HepG2 (cell line): ENCODE data around the gene KDM7A.

Source experiments
- CREM ChIP-seq, 2 experiments: sonication (generic) in 1 of 2; formaldehyde crosslinking in 1 of 2; IDR thresholded peaks; 2 replicates each; pipeline versions ENCODE4 v1.4.0 to v1.6.1; 2016 to 2020; ENCODE audit warnings: antibody characterized with exemption in 1 of 2, mild to moderate bottlenecking in 1 of 2, missing genetic modification reagents in 1 of 2
- GABPA ChIP-seq, 2 experiments: IDR thresholded peaks; 2 replicates each; pipeline ENCODE4 v1.6.1; 2011 to 2016; ENCODE audit warnings: low read depth in 2 of 2, low read length in 1 of 2, missing biosample characterization in 1 of 2, missing genetic modification characterization in 1 of 2
- POLR2A ChIP-seq, 2 experiments: IDR thresholded peaks; 2 replicates each; pipeline ENCODE4 v1.6.1; 2011; ENCODE audit warnings: low read depth in 2 of 2, low read length in 2 of 2, mild to moderate bottlenecking in 1 of 2, moderate library complexity in 1 of 2; ENCODE audit not compliant: insufficient read depth in 1 of 2
- PRDM10 ChIP-seq: sonication (generic); formaldehyde crosslinking; IDR thresholded peaks from 2 replicates; pipeline ENCODE4 v1.4.0; 2020; ENCODE audit warnings: low read depth, missing genetic modification reagents
- RXRB ChIP-seq: IDR thresholded peaks from 2 replicates; pipeline ENCODE4 v1.6.1; 2016; ENCODE audit warnings: borderline replicate concordance, missing genetic modification reagents, missing compliant biosample characterization
- SRF ChIP-seq: IDR thresholded peaks from 2 replicates; pipeline ENCODE4 v1.6.1; 2011; ENCODE audit warnings: mild to moderate bottlenecking, low read depth, low read length, moderate library complexity
- TAF1 ChIP-seq: sonication (generic); formaldehyde crosslinking; IDR thresholded peaks from 2 replicates; pipeline ENCODE4 v1.4.0; 2020; ENCODE audit warnings: missing genetic modification reagents
- TBP ChIP-seq: sonication (generic); formaldehyde crosslinking; IDR thresholded peaks from 2 replicates; pipeline ENCODE4 v1.5.0; 2020; ENCODE audit warnings: missing genetic modification reagents
- ZNF343 ChIP-seq: sonication (generic); formaldehyde crosslinking; IDR thresholded peaks from 2 replicates; pipeline ENCODE4 v1.4.0; 2020; ENCODE audit warnings: mild to moderate bottlenecking, missing genetic modification reagents
- TF ChIP-seq, protein P1 (sequence below): sonication (generic); formaldehyde crosslinking; IDR thresholded peaks from 2 replicates; pipeline ENCODE4 v1.5.0; 2020; ENCODE audit warnings: mild to moderate bottlenecking, missing genetic modification reagents, moderate library complexity
- TF ChIP-seq, protein P2 (sequence below), 2 experiments: IDR thresholded peaks; 2 replicates each; pipeline ENCODE4 v1.6.1; 2011 to 2012; ENCODE audit warnings: low read length in 2 of 2, borderline replicate concordance in 1 of 2, low read depth in 1 of 2, mild to moderate bottlenecking in 1 of 2, moderate library complexity in 1 of 2

DNA sequence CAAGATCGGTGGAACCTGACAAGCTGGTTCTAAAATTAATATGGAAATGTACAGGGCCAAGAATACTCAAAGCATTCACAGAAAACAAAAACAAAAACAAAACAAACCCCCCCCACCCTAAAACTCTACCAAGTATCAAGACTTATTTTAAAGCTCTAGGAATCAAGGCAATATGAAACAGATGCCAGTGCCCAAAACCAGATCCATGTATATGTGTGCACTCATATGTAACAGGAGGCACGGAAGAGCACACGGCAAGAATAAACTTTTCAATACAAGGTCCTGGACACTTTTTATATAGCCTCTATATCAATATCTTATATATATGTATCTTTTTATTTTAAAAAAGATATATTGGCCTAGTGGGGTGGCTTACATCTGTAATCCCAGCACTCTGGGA lies 35.5 kb downstream of the KDM7A start:
- TF ChIP-seq TBP (CRISPR knock-in tag) (no peak), GABPA (IDR thresholded peaks at IDR 0.05; ENCODE audit: low read depth, low read length) (no peak), GABPA (CRISPR knock-in tag; IDR thresholded peaks at IDR 0.05; ENCODE audit: low read depth) (no peak), ZNF343 (CRISPR knock-in tag) (no peak), CREM (IDR thresholded peaks at IDR 0.05) (no peak), CREM (CRISPR knock-in tag; IDR thresholded peaks at IDR 0.05) (no peak), TAF1 (CRISPR knock-in tag) (no peak), POLR2A (IDR thresholded peaks at IDR 0.05; ENCODE audit: insufficient read depth in 1 of 2, low read depth in 2 of 2, low read length in 2 of 2) (no peak), RXRB (no peak), PRDM10 (CRISPR knock-in tag) (no peak), SRF (no peak)
- TF ChIP-seq, protein P1, sequence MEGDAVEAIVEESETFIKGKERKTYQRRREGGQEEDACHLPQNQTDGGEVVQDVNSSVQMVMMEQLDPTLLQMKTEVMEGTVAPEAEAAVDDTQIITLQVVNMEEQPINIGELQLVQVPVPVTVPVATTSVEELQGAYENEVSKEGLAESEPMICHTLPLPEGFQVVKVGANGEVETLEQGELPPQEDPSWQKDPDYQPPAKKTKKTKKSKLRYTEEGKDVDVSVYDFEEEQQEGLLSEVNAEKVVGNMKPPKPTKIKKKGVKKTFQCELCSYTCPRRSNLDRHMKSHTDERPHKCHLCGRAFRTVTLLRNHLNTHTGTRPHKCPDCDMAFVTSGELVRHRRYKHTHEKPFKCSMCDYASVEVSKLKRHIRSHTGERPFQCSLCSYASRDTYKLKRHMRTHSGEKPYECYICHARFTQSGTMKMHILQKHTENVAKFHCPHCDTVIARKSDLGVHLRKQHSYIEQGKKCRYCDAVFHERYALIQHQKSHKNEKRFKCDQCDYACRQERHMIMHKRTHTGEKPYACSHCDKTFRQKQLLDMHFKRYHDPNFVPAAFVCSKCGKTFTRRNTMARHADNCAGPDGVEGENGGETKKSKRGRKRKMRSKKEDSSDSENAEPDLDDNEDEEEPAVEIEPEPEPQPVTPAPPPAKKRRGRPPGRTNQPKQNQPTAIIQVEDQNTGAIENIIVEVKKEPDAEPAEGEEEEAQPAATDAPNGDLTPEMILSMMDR (CRISPR knock-in tag), result no peak
- TF ChIP-seq, protein P2, sequence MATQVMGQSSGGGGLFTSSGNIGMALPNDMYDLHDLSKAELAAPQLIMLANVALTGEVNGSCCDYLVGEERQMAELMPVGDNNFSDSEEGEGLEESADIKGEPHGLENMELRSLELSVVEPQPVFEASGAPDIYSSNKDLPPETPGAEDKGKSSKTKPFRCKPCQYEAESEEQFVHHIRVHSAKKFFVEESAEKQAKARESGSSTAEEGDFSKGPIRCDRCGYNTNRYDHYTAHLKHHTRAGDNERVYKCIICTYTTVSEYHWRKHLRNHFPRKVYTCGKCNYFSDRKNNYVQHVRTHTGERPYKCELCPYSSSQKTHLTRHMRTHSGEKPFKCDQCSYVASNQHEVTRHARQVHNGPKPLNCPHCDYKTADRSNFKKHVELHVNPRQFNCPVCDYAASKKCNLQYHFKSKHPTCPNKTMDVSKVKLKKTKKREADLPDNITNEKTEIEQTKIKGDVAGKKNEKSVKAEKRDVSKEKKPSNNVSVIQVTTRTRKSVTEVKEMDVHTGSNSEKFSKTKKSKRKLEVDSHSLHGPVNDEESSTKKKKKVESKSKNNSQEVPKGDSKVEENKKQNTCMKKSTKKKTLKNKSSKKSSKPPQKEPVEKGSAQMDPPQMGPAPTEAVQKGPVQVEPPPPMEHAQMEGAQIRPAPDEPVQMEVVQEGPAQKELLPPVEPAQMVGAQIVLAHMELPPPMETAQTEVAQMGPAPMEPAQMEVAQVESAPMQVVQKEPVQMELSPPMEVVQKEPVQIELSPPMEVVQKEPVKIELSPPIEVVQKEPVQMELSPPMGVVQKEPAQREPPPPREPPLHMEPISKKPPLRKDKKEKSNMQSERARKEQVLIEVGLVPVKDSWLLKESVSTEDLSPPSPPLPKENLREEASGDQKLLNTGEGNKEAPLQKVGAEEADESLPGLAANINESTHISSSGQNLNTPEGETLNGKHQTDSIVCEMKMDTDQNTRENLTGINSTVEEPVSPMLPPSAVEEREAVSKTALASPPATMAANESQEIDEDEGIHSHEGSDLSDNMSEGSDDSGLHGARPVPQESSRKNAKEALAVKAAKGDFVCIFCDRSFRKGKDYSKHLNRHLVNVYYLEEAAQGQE (IDR thresholded peaks at IDR 0.05; ENCODE audit: borderline replicate concordance in 1 of 2, low read depth in 1 of 2, low read length in 2 of 2), result no peak
